RCC 7860 (cell line): ENCODE data around the gene TLNRD1.
"Not testable (repeated sequence)": the region's sequence is repeated elsewhere in the genome, so short reads cannot be mapped to it uniquely, and the experiment has no call there.

Experiments used
- DNase-seq: peaks from one replicate; pipeline ENCODE4 v3.0.0-alpha.2; 2015; ENCODE audit warnings: low spot score
- FAIRE-seq: peaks from 2 replicates; lab custom pipeline; 2012; peaks lifted over from hg19 to GRCh38; lab: Jason Lieb, UNC

The TLNRD1 gene

DNA sequence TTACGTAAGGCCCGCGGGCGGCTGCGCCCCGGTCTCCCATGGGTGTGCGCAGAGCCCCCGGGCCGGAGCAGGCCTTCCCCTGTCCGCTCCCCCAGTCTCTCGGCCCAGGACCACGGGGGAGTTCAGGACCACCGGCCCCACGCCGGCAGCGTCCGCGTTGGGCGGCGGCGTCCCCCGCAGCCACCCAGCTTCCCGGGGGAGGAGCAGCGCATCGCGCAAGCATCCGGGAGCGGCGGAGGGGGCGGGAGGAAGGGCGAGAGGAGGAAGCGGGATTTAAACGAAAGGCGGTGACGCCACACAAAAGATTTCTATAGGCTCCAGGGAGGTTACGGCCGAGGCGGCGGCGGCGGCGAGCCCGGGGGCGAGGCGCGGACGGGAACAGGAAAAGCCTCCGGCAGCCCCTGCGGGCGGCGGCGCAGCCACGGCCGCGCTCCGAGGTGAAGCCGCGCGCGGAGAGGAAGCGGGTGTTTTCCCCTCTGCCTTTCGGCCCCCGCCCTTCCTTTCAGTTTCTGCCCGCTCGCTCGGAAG, at the start of gene TLNRD1:
TLNRD1 (plus strand) TSS at position 300 of the 528 bp plus-strand sequence. CDS start 1,349 bp downstream, outside the sequence.
- DNase-seq (peak; percentile 81), FAIRE-seq (no peak)

DNA sequence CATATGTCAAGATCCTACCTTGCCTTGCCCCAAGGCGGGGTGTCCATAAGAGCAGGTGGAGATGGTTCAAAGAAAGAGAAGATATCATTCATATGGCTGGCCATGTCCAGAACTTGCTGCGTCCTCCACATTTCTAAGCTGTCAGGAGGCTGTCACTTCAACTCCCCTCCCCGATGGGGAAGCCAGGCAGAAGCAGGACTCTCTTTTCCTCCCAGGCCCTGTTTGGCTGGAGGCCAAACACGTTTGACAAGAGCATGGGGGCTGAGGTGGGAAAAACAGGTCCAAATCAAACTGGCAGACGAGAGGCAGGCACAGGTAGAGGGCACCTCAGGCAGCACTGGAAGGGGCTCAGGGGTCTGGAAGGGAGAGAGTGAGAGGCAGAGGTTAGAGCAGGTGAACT, 48.8 kb upstream of the TLNRD1 start:
- FAIRE-seq (no peak), DNase-seq (no peak)

DNA sequence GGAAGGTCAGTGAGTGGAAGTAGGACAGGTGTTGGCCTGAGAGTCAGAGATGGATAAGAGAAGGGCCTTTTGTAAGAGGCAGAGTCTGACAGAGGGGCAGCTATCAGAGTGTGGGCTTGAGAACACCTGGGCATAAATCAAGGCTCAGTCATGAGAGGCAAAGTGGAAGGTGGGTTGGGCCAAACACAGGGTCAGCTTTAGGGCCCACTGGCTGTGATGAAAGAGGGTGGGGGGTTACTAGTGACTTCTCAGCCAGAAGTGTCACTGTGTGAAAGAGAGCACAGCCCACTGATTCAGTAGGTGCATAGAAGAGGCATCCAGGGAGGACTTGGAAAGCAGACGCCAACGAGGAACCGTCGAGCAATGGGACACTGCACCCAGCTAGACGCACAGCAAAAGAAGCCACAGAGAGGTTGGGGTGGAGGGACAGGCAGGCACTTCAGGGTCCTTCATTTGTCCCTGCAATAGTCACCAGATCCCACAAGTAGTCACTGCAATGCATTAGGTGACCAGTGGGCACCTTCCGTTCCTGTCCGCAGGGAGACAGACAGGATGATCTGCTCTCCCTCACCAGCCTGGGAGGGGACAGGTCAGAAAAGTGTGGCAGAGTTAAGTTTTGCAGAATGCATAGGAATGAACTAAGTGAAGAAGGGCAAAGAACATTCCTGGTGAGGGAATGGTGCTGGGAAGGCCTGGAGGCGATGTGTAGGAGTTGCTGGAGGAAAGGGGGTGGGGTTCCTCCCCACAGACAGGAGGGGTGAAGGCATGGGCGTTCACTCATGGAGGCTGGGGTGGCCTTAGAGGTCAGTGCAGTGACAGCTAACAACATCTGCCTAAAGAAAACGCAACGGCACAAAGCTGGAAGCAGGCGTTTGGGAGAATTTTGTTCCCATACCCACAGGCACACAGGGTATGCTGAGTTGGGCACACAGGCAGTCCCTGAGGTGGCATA, 47.4 kb upstream of the TLNRD1 start:
- no peak for FAIRE-seq

DNA sequence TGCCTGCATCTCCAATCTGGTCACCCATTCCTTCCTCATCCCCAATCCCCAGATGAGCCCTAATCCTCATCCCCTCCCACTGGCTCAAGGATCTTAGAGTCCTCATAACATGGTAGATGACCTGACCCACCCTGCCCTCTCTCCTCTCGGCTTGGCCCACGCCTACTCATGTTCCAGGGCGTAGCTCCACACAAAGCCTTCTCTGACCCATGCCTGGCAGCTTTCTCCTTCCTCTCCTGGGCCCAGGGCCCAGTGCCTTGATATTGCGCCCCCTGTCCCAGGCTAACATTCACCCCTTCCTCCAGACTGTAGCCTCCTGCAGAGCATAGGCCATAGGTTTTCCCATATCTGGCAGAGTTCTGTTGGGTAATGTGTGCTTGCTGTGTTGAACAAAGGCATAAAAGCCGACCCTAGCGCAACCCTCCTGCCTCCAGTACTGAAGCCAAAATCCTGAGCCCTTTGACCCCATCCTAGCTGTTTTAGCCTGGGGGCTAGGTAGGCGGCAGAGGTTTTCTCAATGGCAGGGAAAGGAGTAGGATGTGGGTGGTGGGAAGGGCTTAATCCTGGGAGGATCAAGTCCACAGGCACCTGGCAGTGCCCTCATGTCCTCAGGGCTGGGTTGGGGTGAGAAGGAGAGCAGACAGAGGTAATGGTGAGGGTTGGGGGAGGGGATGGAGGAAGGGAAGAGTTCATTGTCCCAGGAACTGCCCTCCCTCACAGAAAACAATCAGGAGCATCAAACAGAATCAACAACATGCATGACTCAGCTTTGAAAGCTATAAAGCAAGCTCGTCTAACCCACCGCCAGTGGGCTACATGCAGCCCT, 46.6 kb upstream of the TLNRD1 start:
- FAIRE-seq, result no peak
- DNase-seq, result no peak

More for the DNA sequence above, 47.4 kb upstream of the TLNRD1 start:
- no peak for DNase-seq

DNA sequence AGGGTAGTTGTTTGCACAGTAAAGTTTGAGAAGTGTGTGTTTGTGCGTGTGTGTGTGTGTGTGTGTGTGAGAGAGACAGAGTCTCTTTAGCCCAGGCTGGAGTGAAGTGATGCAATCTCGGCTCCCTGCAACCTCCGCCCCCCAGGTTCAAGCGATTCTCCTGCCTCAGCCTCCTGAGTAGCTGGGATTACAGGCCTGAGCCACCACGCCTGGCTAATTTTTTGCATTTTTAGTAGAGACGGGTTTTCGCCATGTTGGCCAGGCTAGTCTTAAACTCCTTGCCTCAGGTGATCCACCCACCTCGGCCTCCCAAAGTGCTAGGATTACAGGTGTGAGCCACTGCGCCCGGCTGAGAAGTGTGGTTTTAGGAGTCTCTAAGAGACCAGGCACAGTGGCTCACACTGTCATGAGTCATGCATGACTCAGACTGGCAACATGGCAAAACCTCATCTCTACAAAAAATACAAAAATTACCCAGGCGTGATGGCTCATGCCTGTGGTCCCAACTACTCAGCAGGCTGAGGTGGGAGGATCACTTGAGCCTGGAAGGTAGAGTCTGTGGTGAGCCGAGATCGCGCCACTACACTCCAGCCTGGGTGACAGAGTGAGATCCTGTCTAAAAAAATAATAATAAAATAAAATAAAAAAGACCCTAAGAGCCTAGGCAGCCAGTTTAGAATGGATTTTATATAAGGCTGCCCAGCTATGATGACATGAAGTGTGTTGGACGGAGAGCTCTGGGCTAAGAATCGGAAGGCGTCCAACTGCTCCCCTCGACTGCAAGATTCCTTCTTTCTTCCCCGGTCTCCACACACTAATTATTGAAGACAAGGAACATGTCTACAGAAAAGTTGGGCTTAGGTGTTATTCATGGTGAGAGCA, 44.9 kb upstream of the TLNRD1 start:
- FAIRE-seq, result peak; percentile 97
- DNase-seq, result peak; percentile 97

DNA sequence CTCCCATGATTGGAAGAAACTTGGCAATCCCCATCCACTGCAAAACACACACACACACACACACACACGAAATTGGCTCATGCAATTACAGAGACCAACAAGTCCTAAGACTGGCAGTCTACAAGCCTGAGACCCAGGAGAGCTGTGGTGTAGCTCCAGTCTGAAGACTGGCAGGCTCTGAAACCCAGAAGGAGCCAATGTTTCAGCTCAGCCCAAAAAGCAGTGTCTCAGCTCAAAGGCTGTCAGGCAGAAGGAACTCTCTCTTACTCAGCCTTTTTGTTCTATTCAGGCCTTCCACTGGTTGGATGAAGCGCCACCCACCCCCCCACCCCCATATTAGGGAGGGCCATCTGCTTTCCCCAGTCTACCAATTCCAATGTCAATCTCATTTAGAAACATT, 43.2 kb upstream of the TLNRD1 start:
- FAIRE-seq (no peak), DNase-seq (no peak)

DNA sequence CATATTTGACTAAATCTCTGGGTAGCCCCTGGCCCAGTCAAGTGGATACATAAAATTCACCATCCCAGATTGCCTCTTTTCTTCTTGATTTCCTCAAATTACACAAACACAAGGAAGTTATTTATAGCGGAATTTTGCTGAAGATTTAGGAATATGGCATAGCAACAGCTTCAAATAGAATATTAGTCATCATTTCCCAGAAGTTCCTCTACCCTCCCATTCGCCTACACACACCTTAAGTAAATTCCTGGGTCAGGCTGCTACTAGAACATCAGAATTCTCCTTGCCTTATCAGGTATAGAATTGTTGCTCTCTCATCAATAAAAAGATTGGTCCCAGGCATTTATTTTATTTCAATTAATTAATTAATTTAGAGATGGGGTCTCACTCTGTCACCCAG, 42.7 kb upstream of the TLNRD1 start:
- no peak for FAIRE-seq

DNA sequence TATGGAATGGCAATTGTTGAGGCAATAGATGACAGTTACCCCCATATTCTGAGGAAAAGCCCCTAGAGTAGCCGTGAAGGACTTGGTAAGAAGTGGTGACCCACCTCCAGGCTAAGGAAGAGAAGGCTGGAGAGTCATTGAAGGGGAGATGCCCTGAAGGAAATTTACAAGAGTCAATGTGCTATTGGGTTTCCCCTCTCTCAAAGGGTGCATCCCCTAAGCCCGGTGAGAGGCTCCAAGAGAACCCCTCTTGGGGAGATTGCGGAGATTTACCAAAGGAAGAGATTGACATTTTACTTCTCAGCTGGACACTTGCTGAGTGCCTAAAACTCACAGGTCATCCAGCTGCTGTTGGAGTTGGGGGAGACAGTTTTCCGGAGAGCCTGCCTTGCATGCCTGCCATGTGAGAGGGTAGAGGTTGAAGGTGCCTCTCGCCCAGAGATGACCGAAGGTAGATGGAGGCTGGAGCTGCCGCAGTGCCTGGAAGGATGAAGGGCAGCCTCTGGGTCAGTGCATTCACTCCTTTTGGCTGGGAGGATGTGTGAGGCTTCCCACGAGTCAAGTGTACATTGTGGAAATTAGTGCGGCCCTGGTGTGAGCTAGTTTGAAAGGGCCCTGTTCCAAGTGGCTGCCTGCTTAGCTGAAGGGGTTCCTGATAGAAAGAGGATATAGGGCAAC, 41.8 kb upstream of the TLNRD1 start:
- no peak for FAIRE-seq
- DNase-seq, result no peak

More for the DNA sequence above, 42.7 kb upstream of the TLNRD1 start:
- no peak for DNase-seq

DNA sequence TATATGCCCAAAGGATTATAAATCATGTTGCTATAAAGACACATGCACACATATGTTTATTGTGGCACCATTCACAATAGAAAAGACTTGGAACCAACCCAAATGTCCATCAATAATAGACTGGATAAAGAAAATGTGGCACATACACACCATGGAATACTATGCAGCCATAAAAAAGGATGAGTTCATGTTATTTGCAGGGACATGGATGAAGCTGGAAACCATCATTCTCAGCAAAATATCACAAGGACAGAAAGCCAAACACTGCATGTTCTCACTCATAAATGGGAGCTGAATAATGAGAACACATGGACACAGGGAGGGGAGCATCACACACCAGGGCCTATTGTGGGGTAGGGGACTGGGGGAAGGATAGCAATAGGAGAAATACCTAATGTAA, 35.3 kb upstream of the TLNRD1 start:
- DNase-seq, FAIRE-seq: not testable (repeated sequence)

DNA sequence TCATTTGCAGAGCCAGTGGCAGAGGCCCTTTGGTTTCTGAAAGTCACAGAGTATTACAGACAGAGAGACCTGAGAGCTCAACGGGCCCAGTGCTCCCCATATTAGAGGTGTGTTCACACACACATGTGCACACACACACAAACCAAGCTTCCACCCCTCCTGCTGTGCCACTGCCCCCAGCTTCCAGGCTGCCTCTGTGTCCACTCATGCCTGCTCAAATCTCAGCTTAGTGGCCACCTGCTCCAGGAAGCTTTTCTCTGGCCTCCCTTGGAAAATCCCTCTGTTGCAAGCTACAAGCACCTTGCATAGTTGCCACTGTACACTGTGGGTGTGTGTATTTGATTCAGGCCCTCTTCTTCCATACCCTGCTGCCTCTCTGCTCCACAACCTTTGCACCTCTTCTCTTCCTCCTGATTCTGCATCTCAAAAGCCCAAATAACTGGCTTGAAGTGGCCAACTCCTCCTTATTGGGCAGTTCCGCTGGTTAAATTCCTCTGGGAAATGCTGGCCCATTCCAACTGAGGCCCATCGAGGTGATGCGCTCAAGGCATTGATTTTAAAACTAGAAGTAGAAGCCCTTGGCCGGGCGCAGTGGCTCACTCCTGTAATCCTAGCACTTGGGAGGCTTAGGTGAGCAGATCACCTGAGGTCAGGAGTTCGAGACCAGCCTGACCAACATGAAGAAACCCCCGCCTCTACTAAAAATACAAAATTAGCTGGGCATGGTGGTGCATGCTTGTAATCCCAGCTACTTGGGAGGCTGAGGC, 34.1 kb upstream of the TLNRD1 start:
- no peak for FAIRE-seq
- no peak for DNase-seq

DNA sequence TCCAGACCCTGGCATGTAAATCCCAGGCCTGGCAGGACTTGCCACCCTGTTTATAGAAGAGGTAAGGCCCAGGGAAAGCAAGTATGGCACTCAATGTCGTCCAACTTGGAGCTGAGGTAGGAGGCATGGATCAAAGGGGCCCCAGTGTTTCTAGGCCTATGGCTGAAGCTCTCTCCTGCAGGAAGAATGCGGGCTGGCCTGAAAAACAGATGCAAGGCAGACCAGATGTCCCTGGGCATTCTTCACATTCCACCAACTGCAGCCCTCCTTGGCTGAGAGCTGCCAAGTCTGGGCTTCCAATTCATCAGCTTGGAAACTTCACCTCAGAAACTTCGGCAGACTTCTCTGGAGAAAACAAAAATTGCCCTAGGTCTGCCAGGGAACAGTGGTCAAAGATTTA, 33.3 kb upstream of the TLNRD1 start:
- FAIRE-seq, result no peak
- DNase-seq, result no peak

DNA sequence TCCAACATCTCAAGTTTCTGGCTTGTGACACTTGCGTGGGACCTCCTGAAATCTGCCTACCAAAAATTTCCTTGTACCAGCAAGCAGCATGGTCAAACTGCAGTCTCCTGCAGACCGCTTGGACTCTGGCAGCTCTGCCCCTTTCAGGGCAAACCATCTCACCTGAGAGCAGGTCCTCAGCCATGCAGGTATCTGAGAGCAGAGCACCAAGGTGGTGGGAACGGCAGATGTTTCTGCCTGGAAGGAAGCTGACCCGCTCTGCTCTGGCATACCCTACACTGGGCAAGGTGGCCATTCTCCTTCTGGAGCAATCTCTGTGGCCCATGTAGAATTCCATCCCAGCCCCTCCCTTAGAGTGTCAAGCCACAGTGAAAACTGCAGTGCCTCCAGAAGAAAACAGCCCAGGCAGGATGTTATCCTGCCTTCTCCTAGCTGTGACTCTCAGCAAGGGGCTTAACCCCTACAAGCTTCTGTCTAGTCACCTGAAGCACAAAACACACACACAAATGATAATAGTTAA, 32.7 kb upstream of the TLNRD1 start:
- no peak for FAIRE-seq

DNA sequence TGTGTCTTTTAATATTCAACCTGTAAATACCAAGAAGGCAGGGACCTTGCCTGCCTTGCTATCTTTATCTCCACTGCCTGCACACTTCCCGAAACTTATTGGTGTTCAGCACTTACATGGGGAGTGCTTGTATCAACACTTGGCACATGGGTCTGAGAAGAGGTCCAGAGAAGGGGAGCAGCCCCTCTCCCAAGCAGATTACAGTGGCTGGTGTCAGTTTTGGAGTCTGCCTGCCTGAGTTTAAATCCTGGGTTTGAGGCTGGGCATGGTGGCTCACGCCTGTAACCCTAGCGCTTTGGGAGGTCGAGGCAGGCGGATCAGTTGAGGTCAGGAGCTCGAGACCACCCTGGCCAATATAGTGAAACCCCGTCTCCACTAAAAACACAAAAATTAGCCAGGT, 31.4 kb upstream of the TLNRD1 start:
- DNase-seq (no peak), FAIRE-seq (no peak)

More for the DNA sequence above, 32.7 kb upstream of the TLNRD1 start:
- no peak for DNase-seq

DNA sequence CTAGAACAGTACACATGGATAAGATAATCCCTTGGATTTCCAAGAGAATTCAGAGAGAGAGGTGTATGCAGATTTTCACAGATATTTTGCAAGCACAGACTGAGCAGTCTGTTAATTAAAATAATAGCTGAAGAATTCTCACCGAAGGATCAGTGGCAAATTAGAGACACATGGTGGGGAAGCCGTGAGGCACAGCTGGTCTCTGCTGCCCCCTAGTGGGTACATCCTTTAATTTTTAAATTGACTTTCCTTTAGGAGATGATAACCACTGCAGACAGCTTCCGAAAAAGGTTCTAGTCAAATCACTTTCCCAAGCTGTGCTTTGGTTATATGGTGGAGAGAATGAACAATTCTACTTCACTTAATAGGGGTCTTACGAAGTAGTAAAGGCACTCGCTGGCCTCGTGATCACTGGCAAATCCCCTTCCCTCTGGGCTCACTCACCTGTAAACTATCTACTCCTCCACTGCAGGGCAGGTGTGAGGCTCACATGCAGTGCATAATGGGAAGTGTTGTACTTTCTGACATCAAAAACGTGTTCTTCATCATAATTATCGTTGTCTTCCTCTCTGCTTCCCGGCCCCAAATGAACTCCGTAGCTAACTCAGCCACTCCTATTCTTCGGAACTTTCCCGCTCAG, 30.6 kb upstream of the TLNRD1 start:
- FAIRE-seq, result peak; percentile 22

DNA sequence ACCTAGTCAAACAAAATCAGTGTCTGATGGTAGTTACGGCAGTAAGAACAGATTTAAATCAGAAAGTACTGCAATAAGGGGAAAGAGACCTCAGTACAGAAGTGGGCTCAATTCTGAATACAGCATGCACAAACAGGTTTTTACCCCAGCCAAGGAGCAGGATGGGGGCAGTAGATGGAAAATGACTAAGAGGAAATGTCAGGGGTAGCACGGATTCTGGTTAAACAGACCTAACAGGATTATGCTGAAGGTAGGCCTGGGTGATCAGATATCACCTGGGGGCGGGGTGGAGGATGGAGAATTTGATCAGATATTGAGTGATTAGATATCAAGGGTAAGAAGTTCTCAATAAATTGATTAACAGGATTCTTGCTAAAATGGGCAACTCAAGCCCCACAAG, 30.1 kb upstream of the TLNRD1 start:
- DNase-seq (no peak), FAIRE-seq (no peak)

More for the DNA sequence above, 30.6 kb upstream of the TLNRD1 start:
- DNase-seq, result peak; percentile 45

DNA sequence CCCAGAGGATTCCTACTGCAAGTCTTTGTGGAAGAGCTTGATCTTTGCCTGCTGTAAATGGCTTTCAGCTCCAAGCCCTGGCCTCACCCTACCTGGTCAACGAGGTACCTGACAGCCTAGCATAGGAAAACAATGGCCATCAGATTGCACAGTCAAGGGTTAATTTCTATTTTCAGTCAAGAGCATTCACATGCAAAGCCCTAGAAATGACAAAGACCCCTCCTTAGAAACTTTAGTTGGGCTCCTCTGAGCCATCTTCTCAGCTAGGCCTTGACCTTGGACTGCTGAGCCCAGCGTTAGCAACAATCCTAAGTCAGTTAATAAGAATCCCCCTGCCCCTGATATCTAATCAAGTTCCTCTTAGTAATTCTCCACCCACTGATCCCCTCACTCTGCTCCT, 29.6 kb upstream of the TLNRD1 start:
- DNase-seq (no peak), FAIRE-seq (no peak)

DNA sequence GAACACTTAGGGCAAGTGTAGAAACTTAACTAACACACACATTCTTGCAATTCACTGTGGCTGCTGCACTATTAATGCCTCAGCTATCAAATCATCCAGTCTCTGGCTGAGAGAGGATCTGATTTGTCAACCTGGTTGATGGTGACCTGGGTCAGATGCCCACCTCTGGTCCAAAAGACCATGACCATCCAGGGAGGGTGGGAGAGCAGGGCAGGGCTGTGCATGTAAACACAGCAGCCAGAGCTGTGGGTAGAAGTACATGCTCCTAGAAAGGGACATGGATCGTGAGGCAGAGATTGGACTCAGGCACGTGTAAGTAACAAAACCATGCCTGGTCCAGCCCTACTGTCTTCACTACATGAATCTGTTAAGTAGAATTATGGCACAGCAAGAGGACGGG, 28.4 kb upstream of the TLNRD1 start:
- DNase-seq (no peak), FAIRE-seq (no peak)

DNA sequence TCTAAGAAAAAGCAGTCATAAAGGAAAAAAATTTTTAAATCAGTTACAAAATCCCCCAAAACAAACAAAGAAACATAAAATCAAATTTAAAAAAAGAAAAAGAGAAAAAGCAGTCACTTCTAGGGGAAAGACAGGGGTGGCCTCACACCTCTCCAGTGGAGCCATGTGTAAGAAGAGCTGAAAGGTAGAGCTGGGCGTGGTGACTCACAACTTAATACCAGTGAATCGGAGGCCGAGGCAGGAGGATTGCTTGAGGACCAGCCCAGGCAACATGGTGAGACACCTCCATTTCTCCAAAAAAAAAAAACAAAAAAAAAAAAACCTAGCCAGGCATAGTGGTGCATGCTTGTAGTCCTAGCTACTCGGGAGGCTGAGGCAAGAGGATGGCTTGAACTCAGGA, 25.8 kb upstream of the TLNRD1 start:
- FAIRE-seq, result no peak
- no peak for DNase-seq
